GM19240 (cell line): ENCODE results near the gene SIRPA.

Source experiments
- DNase-seq: peaks from one replicate; pipeline ENCODE4 v3.0.0; 2011; ENCODE audit warnings: low spot score; ENCODE audit not compliant: insufficient read length

SIRPA gene

DNA sequence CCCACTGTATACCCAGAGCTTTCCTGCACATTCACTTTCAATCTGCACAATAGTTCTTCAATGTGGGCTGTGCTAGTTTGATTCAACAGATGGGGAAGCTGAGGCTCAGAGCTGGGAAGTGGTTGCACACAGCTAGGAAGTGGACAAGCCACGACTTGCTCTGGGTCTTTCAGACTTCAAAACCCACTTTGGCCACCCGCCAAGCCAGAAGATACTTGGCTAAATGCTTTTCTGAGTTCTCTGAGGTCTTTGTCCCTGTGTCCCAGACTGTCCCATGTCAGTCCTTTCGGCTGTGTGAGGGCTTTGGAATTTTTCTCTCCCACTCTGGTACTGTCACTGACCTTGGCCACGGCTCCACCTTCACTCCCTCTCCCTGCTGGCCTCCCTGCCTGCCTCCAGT, 88.1 kb downstream of the SIRPA start:
- DNase-seq: no peak

DNA sequence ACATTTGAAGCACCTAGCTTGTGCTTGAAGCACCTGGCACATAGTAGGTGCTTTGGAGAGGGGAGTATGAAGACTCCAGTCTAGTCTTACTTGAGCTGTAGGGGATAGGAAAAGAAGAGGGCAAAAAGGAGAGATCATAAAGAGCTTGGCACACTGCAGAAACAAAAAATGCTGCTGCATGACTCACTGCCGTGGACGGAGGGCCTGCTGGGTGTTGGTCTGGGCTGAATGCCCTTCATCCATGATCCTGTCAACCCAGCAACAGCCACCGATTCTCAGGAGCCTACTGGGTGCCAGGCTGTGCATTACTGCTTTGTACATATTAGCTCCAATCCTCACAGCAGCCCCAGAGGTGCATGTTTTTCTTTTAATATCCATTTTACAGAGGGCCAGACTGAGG, 92.6 kb downstream of the SIRPA start:
- no peak for DNase-seq
